ENCODE measurements around the gene TRPM2.

Gene TRPM2

DNA sequence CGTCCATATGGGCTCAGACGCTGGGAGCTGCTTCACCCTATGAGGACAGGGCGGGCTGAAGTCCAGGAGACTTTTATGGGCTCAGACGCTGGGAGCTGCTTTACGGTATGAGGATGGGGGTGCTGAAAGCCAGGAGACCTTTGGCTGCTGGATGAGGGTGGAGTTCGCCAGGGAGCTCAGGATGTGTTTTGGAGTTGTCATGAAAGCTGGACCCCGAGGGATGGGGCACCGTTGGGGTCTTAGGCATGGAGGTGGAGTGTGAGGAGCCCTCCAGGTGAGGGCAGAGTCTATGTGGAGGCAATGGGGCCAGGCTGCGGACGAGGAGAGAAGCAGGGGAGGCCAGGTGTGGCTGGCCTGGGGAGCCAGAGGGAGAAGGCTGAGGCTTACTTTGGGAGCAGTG lies 27.5 kb downstream of the TRPM2 start:
- TF ChIP-seq CTCF (IDR thresholded peaks at IDR 0.05; ENCODE audit: control insufficient read depth, insufficient read depth, low read depth, low read length, missing control alignments) = no peak
- DNase-seq (ENCODE audit: low read depth) = no peak
- H3K4me3 ChIP-seq (ENCODE audit: control insufficient read depth, low read depth, low read length) = no peak overlapping the region

DNA sequence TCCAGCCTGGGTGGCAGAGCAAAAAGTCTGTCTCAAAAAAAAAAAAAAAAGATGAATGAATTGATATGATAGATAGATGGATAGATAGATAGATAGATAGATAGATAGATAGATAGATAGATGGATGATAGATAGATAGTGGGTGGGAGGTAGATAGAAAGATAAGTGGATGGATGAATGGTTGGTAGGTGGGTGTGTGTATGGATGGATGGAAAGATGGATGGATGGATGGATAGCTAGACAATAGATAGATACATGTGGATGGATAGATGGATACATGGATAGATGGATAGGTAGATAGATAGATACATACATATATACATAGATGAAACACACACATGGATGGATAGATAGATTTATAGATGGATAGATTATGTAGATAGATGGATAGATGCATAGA lies 28.5 kb downstream of the TRPM2 start:
- no peak overlapping the region for H3K4me3 ChIP-seq (ENCODE audit: control insufficient read depth, low read depth, low read length)
- no peak for TF ChIP-seq CTCF (IDR thresholded peaks at IDR 0.05; ENCODE audit: control insufficient read depth, insufficient read depth, low read depth, low read length, missing control alignments)
- no peak for DNase-seq (ENCODE audit: low read depth)

- DNase-seq (ENCODE audit: low read depth) = no peak
These were observed 29.1 kb downstream of the TRPM2 start for GRCh38 chr21:44382536-44382935.

GRCh38 chr21:44383216-44383615 lies 29.8 kb downstream of the TRPM2 start:
- DNase-seq (ENCODE audit: low read depth) = no peak
- TF ChIP-seq CTCF (IDR thresholded peaks at IDR 0.05; ENCODE audit: control insufficient read depth, insufficient read depth, low read depth, low read length, missing control alignments) = no peak
- no peak overlapping the region for H3K4me3 ChIP-seq (ENCODE audit: control insufficient read depth, low read depth, low read length)

More at GRCh38 chr21:44382536-44382935, 29.1 kb downstream of the TRPM2 start:
- no peak for TF ChIP-seq CTCF (IDR thresholded peaks at IDR 0.05; ENCODE audit: control insufficient read depth, insufficient read depth, low read depth, low read length, missing control alignments)
- H3K4me3 ChIP-seq (ENCODE audit: control insufficient read depth, low read depth, low read length) = no peak overlapping the region

- TF ChIP-seq CTCF (IDR thresholded peaks at IDR 0.05; ENCODE audit: control insufficient read depth, insufficient read depth, low read depth, low read length, missing control alignments) = no peak
- H3K4me3 ChIP-seq (ENCODE audit: control insufficient read depth, low read depth, low read length) = no peak overlapping the region
- DNase-seq (ENCODE audit: low read depth) = no peak
These were observed 31.5 kb downstream of the TRPM2 start for GRCh38 chr21:44384968-44385367.

DNA sequence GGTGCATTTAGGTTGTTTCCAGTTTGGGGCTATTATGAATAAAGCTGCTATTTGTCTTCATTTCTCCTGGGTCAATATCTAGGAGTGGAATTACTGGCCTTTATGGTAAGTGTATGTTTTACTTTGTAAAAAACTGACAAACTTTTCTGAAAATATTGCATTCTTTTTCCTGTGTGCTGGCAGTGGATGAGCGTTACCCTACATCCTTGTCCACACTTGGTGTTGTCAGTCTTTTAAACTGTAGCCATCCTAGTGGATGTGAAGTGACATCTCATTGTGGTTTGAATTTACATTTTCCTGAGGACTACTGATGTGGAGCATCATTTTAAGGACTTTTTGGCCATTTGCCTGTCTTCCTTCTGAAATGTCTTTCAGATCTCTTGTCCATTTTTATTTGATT lies 35.9 kb downstream of the TRPM2 start:
- H3K4me3 ChIP-seq (ENCODE audit: control insufficient read depth, low read depth, low read length) = no peak overlapping the region
- DNase-seq (ENCODE audit: low read depth) = no peak
- no peak for TF ChIP-seq CTCF (IDR thresholded peaks at IDR 0.05; ENCODE audit: control insufficient read depth, insufficient read depth, low read depth, low read length, missing control alignments)

- DNase-seq (ENCODE audit: low read depth) = no peak
- no peak for TF ChIP-seq CTCF (IDR thresholded peaks at IDR 0.05; ENCODE audit: control insufficient read depth, insufficient read depth, low read depth, low read length, missing control alignments)
- no peak overlapping the region for H3K4me3 ChIP-seq (ENCODE audit: control insufficient read depth, low read depth, low read length)
These were observed 37.5 kb downstream of the TRPM2 start for GRCh38 chr21:44390886-44391285.
